HepG2 (cell line): ENCODE results near the gene RRAGA. TPM values are rescaled to one million over a fixed set of nuclear protein-coding genes. Genes with fewer than 3 reads are reported as not detected.

ENCODE experiments used
- ATM ChIP-seq: fragments of 450-650 bp; IDR thresholded peaks from 2 replicates; pipeline ENCODE4 v1.7.1; 2017; ENCODE audit warnings: mild to moderate bottlenecking, borderline replicate concordance
- ETV5 ChIP-seq: IDR thresholded peaks from 2 replicates; pipeline ENCODE4 v1.6.1; 2018; ENCODE audit warnings: missing biosample characterization, missing genetic modification reagents, inconsistent platforms, borderline replicate concordance
- EZH2 ChIP-seq: conservative IDR thresholded peaks from 2 replicates; pipeline ENCODE4 v1.6.1; 2012; ENCODE audit warnings: mild to moderate bottlenecking, low read depth, low read length, moderate library complexity
- KDM2A ChIP-seq: sonication (generic); formaldehyde crosslinking; IDR thresholded peaks from 2 replicates; pipeline ENCODE4 v1.4.0; 2020; ENCODE audit warnings: low read depth, missing genetic modification reagents, borderline replicate concordance
- MLXIP ChIP-seq: sonication (generic); formaldehyde crosslinking; IDR thresholded peaks from 2 replicates; pipeline ENCODE4 v1.9.0; 2021; ENCODE audit warnings: missing genetic modification reagents, borderline replicate concordance
- MXD4 ChIP-seq: IDR thresholded peaks from 2 replicates; pipeline ENCODE4 v1.6.1; 2016; ENCODE audit warnings: mild to moderate bottlenecking, missing biosample characterization, missing genetic modification reagents
- SALL2 ChIP-seq: sonication (generic); formaldehyde crosslinking; IDR thresholded peaks from 2 replicates; pipeline ENCODE4 v1.8.1; 2023; ENCODE audit warnings: mild to moderate bottlenecking, missing genetic modification reagents, inconsistent platforms
- TFDP1 ChIP-seq: IDR thresholded peaks from 2 replicates; pipeline ENCODE4 v1.6.1; 2016; ENCODE audit warnings: missing compliant biosample characterization, missing genetic modification reagents, borderline replicate concordance
- ZBTB3 ChIP-seq: sonication (generic); formaldehyde crosslinking; IDR thresholded peaks from 2 replicates; pipeline ENCODE4 v1.4.0; 2020; ENCODE audit warnings: low read depth, mild to moderate bottlenecking, moderate library complexity, missing genetic modification reagents, borderline replicate concordance
- ZKSCAN1 ChIP-seq: fragments of 150-350 bp; IDR thresholded peaks from 2 replicates; pipeline ENCODE4 v1.6.1; 2014; ENCODE audit warnings: low read length
- ZNF180 ChIP-seq: sonication (generic); formaldehyde crosslinking; IDR thresholded peaks from 2 replicates; pipeline ENCODE4 v1.4.0; 2020; ENCODE audit warnings: low read depth, missing genetic modification reagents, borderline replicate concordance
- ZNF263 ChIP-seq: sonication (generic); formaldehyde crosslinking; IDR thresholded peaks from 2 replicates; pipeline ENCODE4 v1.4.0; 2020; ENCODE audit warnings: missing genetic modification reagents
- ZNF33A ChIP-seq: sonication (generic); formaldehyde crosslinking; IDR thresholded peaks from 2 replicates; pipeline ENCODE4 v1.5.1; 2020; ENCODE audit warnings: missing genetic modification reagents, mild to moderate bottlenecking, moderate library complexity, borderline replicate concordance
- ZNF446 ChIP-seq: sonication (generic); formaldehyde crosslinking; IDR thresholded peaks from 2 replicates; pipeline ENCODE4 v1.5.0; 2020; ENCODE audit warnings: mild to moderate bottlenecking, missing genetic modification reagents
- ZNF770 ChIP-seq: sonication (generic); formaldehyde crosslinking; IDR thresholded peaks from 2 replicates; pipeline ENCODE4 v1.5.0; 2020; ENCODE audit warnings: mild to moderate bottlenecking, missing genetic modification reagents
- polyA plus RNA-seq, 8 experiments: library from polyadenylated mRNA; depleted of rRNA in 3 of 8; stranded (reverse) in 7 of 8; unstranded in 1 of 8; fragments of >200 nt; fragmentation: Illumina TruSeq in 4 of 8; extraction: Trizol in 4 of 8; gene quantifications; 2 replicates each; pipeline versions ENCODE4 v1.2.1 to v1.2.3, GENCODE V29; 2011 to 2016; ENCODE audit warnings: low read depth in 4 of 8, missing spikeins in 1 of 8, mixed read lengths in 1 of 8; ENCODE audit not compliant: insufficient read depth in 1 of 8
- total RNA-seq, 5 experiments: library from RNA; depleted of rRNA; stranded (reverse); fragments of >200 nt; fragmentation: Illumina TruSeq; extraction: Trizol; gene quantifications; 2 replicates each; pipeline ENCODE4 v1.2.3, GENCODE V29; 2016; ENCODE audit warnings: low read depth in 1 of 5
- TF ChIP-seq, protein P1 (sequence below), 2 experiments: sonication (generic) in 1 of 2; formaldehyde crosslinking in 1 of 2; IDR thresholded peaks; 2 replicates each; pipeline versions ENCODE4 v1.4.0 to v1.6.1; 2018 to 2020; ENCODE audit warnings: missing genetic modification reagents in 2 of 2, borderline replicate concordance in 1 of 2, low read depth in 1 of 2, mild to moderate bottlenecking in 1 of 2, missing biosample characterization in 1 of 2
- TF ChIP-seq, protein P2 (sequence below): sonication (generic); formaldehyde crosslinking; IDR thresholded peaks from 2 replicates; pipeline ENCODE4 v1.8.1; 2023; ENCODE audit warnings: mild to moderate bottlenecking, missing genetic modification reagents

RRAGA gene
- total and polyA plus RNA-seq, 2 of the 13 experiments (the other 11 are each of a cell fraction or from before 2014, with no cell fraction given) = 37.5 to 118 TPM

GRCh38 chr9:19048966-19049916, at the start of gene RRAGA (continued):
- TF ChIP-seq, protein P1, sequence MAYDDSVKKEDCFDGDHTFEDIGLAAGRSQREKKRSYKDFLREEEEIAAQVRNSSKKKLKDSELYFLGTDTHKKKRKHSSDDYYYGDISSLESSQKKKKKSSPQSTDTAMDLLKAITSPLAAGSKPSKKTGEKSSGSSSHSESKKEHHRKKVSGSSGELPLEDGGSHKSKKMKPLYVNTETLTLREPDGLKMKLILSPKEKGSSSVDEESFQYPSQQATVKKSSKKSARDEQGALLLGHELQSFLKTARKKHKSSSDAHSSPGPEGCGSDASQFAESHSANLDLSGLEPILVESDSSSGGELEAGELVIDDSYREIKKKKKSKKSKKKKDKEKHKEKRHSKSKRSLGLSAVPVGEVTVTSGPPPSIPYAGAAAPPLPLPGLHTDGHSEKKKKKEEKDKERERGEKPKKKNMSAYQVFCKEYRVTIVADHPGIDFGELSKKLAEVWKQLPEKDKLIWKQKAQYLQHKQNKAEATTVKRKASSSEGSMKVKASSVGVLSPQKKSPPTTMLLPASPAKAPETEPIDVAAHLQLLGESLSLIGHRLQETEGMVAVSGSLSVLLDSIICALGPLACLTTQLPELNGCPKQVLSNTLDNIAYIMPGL (CRISPR knock-in tag; IDR thresholded peaks at IDR 0.05; ENCODE audit: borderline replicate concordance in 1 of 2, low read depth in 1 of 2) = peak; percentile 95 to 97
- TF ChIP-seq MLXIP = no peak
- TF ChIP-seq SALL2 (CRISPR knock-in tag) = peak; percentile 95
- TF ChIP-seq ZKSCAN1 = 0 out of 2 replicates have a peak, but pooled peaks have one; percentile 50
- TF ChIP-seq ZBTB3 (CRISPR knock-in tag) = no peak
- TF ChIP-seq ETV5 (CRISPR knock-in tag) = peak; percentile 77; the same call in 1 of the 2 replicates
- TF ChIP-seq ATM = no peak
- peak; percentile 39; the same call in 1 of the 2 replicates for TF ChIP-seq ZNF263 (CRISPR knock-in tag)
- TF ChIP-seq ZNF446 (CRISPR knock-in tag) = peak; percentile 79
- TF ChIP-seq ZNF770 (CRISPR knock-in tag) = no peak; the same call in 1 of the 2 replicates
- no peak; the same call in 1 of the 2 replicates for TF ChIP-seq TFDP1 (CRISPR knock-in tag)
- TF ChIP-seq, protein P2, sequence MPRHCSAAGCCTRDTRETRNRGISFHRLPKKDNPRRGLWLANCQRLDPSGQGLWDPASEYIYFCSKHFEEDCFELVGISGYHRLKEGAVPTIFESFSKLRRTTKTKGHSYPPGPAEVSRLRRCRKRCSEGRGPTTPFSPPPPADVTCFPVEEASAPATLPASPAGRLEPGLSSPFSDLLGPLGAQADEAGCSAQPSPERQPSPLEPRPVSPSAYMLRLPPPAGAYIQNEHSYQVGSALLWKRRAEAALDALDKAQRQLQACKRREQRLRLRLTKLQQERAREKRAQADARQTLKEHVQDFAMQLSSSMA (CRISPR knock-in tag) = no peak
- peak; percentile 91 for TF ChIP-seq MXD4 (CRISPR knock-in tag)
- TF ChIP-seq ZNF180 = no peak
- TF ChIP-seq EZH2 = no peak
- no peak for TF ChIP-seq ZNF33A
- TF ChIP-seq KDM2A (CRISPR knock-in tag) = peak; percentile 87; the same call in 1 of the 2 replicates
